Dedifferentiated amniotic fluid mesenchymal stem cell (primary cell): Measurements from ENCODE around the gene FAM171A2.

Experiments
- DNase-seq: peaks from one replicate; pipeline ENCODE4 v3.0.0-alpha.2; 2016; ENCODE audit errors: extremely low spot score

The FAM171A2 gene

DNA sequence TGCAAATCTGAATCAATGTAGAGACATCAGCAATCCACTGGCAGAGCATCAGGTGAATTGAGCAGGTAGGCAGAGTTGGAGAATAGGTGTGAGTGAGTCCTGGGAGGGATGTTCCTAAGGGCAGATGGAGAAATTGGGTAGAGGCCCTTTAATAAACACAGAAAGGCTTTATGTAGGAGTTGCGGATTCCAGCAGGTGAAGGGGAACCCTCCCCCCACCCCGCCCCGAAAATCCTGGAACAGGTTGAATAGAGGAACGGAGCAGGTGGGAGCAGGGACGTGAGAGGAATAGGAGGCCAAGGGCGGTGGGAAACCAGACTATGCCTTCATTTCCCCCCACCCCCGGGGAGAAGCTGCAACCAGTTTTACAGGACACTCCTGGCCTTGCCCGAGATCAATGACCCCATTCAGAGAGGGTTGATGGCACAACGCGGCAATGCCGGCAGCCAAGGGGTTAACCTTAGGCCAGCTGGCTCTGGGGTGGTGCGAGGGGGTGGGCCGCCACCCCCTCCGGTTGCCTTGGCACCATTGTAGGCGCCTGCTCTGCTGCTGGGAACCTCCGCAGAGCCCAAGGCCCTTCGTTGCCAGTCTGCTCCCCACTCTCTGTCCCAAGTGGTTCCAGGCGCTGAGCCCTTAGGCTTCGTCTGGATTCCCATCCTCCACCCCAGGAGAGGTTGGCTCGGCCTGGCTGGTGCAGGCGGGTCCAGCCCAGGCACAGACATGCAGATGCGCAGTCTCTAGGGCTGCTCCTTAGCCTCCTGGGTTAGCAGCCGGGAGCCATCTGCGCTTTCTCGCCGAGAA lies 56.1 kb downstream of the FAM171A2 start:
- DNase-seq, result no peak

DNA sequence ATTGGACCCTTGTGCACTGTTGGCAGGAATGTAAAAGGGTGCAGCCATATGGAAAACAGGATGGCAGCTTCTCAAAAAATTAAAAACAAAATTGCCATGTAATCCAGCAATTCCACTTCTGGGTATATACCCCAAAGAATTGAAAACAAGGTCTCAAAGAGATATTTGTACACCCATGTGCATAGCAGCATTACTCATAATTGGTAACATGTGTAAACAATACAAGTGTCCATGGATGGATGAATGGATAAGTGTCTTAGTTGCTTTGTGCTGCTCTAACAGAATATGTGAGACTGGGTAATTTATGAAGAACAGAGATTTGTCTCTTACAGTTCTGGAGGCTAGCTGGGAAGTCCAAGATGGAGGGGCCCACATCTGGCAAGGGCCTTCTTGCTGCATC lies 59.0 kb downstream of the FAM171A2 start:
- DNase-seq, result no peak
